IMR-90 (cell line): Measurements from ENCODE around the gene HMOX1. TPM values are rescaled to one million over a fixed set of nuclear protein-coding genes. Genes with fewer than 3 reads are reported as not detected.

ENCODE experiments used
- ATAC-seq: fragments of 200-7000 bp; cut with Tn5 transposase; 2 replicates; pipeline ENCODE4 v1.9.1; 2020; ENCODE audit warnings: low read depth, mild to moderate bottlenecking, moderate library complexity
- BruUV-seq: library from RNA; stranded (reverse); fragments of 400-500 nt; replicated peaks from 2 replicates; lab custom pipeline; 2021; lab: Mats Ljungman, UMichigan
- CTCF ChIA-PET: fragments of 300-600 bp; formaldehyde crosslinking; extraction: SDS; loops from one replicate; lab custom pipeline; 2021; ENCODE audit warnings: antibody characterized with exemption; lab: Yijun Ruan, JAX
- POLR2A ChIA-PET: fragments of 300-600 bp; sonication (Branson Sonifier 250); formaldehyde crosslinking; loops from one replicate; lab custom pipeline; 2022; ENCODE audit warnings: antibody characterized with exemption; ENCODE audit not compliant: unreplicated experiment; lab: Charles Lee
- DNase-seq: peaks from one replicate; pipeline ENCODE4 v3.0.0; 2013
- H2AFZ ChIP-seq: replicated peaks from 2 replicates; pipeline ENCODE3; 2013; ENCODE audit warnings: low read length, mild to moderate bottlenecking; ENCODE audit not compliant: poor library complexity
- H2AK5ac ChIP-seq: 2 replicates; pipeline ENCODE4 v1.6.1; 2013; ENCODE audit warnings: low read depth, low read length, inconsistent platforms
- H2AK9ac ChIP-seq: replicated peaks from 2 replicates; pipeline ENCODE3; 2013; ENCODE audit warnings: mild to moderate bottlenecking, low read depth, low read length, moderate library complexity; ENCODE audit not compliant: poor library complexity
- H2BK120ac ChIP-seq: 2 replicates; pipeline ENCODE4 v1.6.1; 2013; ENCODE audit warnings: low read depth, low read length, inconsistent platforms
- H2BK15ac ChIP-seq: 3 replicates; pipeline ENCODE4 v1.6.1; 2013; ENCODE audit warnings: low read depth, low read length, inconsistent platforms
- H2BK20ac ChIP-seq: 2 replicates; pipeline ENCODE4 v1.6.1; 2013; ENCODE audit warnings: low read depth, mild to moderate bottlenecking, inconsistent platforms, low read length, moderate library complexity
- H2BK5ac ChIP-seq: 2 replicates; pipeline ENCODE4 v1.6.1; 2013; ENCODE audit warnings: mild to moderate bottlenecking, low read depth, low read length, inconsistent platforms; ENCODE audit not compliant: poor library complexity, severe bottlenecking
- H3K14ac ChIP-seq: replicated peaks from 2 replicates; pipeline ENCODE4 v1.6.1; 2013; ENCODE audit warnings: low read depth, low read length, inconsistent platforms
- H3K18ac ChIP-seq: 2 replicates; pipeline ENCODE4 v1.6.1; 2013; ENCODE audit warnings: low read depth, low read length, control low read depth
- H3K23ac ChIP-seq: 2 replicates; pipeline ENCODE4 v1.6.1; 2013; ENCODE audit warnings: low read depth, low read length, inconsistent platforms
- H3K27ac ChIP-seq: 2 replicates; pipeline ENCODE4 v1.5.1; 2013; ENCODE audit warnings: mild to moderate bottlenecking, control low read depth, low read length; ENCODE audit not compliant: insufficient read depth
- H3K27me3 ChIP-seq: 2 replicates; pipeline ENCODE4 v1.6.1; 2013; ENCODE audit warnings: low read length; ENCODE audit not compliant: control insufficient read depth, insufficient read depth
- H3K36me3 ChIP-seq: 2 replicates; pipeline ENCODE4 v1.6.1; 2013; ENCODE audit warnings: low read length, mixed read lengths; ENCODE audit not compliant: control insufficient read depth, insufficient read depth
- H3K4ac ChIP-seq: 2 replicates; pipeline ENCODE4 v1.6.1; 2013; ENCODE audit warnings: low read depth, low read length, inconsistent platforms
- H3K4me1 ChIP-seq: 2 replicates; pipeline ENCODE4 v1.6.1; 2013; ENCODE audit warnings: low read length, mixed read lengths; ENCODE audit not compliant: control insufficient read depth, insufficient read depth
- H3K4me2 ChIP-seq: 2 replicates; pipeline ENCODE4 v1.6.1; 2013; ENCODE audit warnings: low read depth, mild to moderate bottlenecking, control low read depth, low read length, moderate library complexity
- H3K4me3 ChIP-seq: 2 replicates; pipeline ENCODE4 v1.5.1; 2013; ENCODE audit warnings: low read depth, mild to moderate bottlenecking, control low read depth, low read length, moderate library complexity; ENCODE audit not compliant: insufficient read depth
- H3K56ac ChIP-seq: 2 replicates; pipeline ENCODE4 v1.6.1; 2013; ENCODE audit warnings: low read length, inconsistent platforms; ENCODE audit not compliant: insufficient read depth; ENCODE audit errors: extremely low read depth
- H3K79me1 ChIP-seq, 2 experiments: 2 replicates each; pipeline ENCODE4 v1.6.1; 2013; ENCODE audit warnings: low read length in 2 of 2, inconsistent platforms in 1 of 2, low read depth in 1 of 2
- H3K9ac ChIP-seq: 2 replicates; pipeline ENCODE4 v1.6.1; 2013; ENCODE audit warnings: low read depth, low read length, control low read depth
- H3K9me1 ChIP-seq: 2 replicates; pipeline ENCODE4 v1.6.1; 2013; ENCODE audit warnings: low read length, inconsistent platforms; ENCODE audit not compliant: insufficient read depth
- H3K9me3 ChIP-seq: 2 replicates; pipeline ENCODE4 v1.6.1; 2013; ENCODE audit warnings: low read length; ENCODE audit not compliant: control insufficient read depth, insufficient read depth
- H4K20me1 ChIP-seq: 2 replicates; pipeline ENCODE4 v1.6.1; 2013; ENCODE audit warnings: low read length, inconsistent platforms; ENCODE audit not compliant: insufficient read depth
- H4K5ac ChIP-seq: 2 replicates; pipeline ENCODE4 v1.6.1; 2013; ENCODE audit warnings: mild to moderate bottlenecking, low read depth, low read length, control low read depth
- H4K8ac ChIP-seq, 2 experiments: 2 replicates each; pipeline ENCODE4 v1.6.1; 2013; ENCODE audit warnings: low read depth in 2 of 2, low read length in 2 of 2, control low read depth in 1 of 2, inconsistent platforms in 1 of 2
- H4K91ac ChIP-seq: 2 replicates; pipeline ENCODE4 v1.6.1; 2013; ENCODE audit warnings: low read depth, low read length, inconsistent platforms; ENCODE audit not compliant: insufficient read depth
- CEBPB ChIP-seq: IDR thresholded peaks from 2 replicates; pipeline ENCODE4 v1.6.1; 2012; ENCODE audit warnings: low read depth, low read length, improper control_type of control experiment
- CHD1 ChIP-seq: IDR thresholded peaks from 2 replicates; pipeline ENCODE4 v1.6.1; 2012; ENCODE audit warnings: low read depth, low read length, improper control_type of control experiment
- ELK1 ChIP-seq: fragments of 150-350 bp; IDR thresholded peaks from 2 replicates; pipeline ENCODE4 v1.6.1; 2016; ENCODE audit warnings: low read depth, mild to moderate bottlenecking, low read length, moderate library complexity, borderline replicate concordance
- FOS ChIP-seq: fragments of 150-350 bp; IDR thresholded peaks from 2 replicates; pipeline ENCODE4 v1.6.1; 2016; ENCODE audit warnings: low read depth, low read length
- MAFK ChIP-seq: IDR thresholded peaks from 2 replicates; pipeline ENCODE4 v1.6.1; 2012; ENCODE audit warnings: low read depth, low read length, improper control_type of control experiment
- MAZ ChIP-seq: IDR thresholded peaks from 2 replicates; pipeline ENCODE4 v1.6.1; 2012; ENCODE audit warnings: low read depth, mild to moderate bottlenecking, low read length, improper control_type of control experiment, moderate library complexity, borderline replicate concordance
- MXI1 ChIP-seq: IDR thresholded peaks from 2 replicates; pipeline ENCODE4 v1.6.1; 2012; ENCODE audit warnings: low read depth, mild to moderate bottlenecking, low read length, moderate library complexity, borderline replicate concordance
- NFE2L2 ChIP-seq: fragments of 150-350 bp; IDR thresholded peaks from 2 replicates; pipeline ENCODE4 v1.6.1; 2016; ENCODE audit warnings: low read depth, mild to moderate bottlenecking, low read length
- POLR2A ChIP-seq: IDR thresholded peaks from 2 replicates; pipeline ENCODE4 v1.6.1; 2012; ENCODE audit warnings: mild to moderate bottlenecking, low read depth, low read length
- RAD21 ChIP-seq: IDR thresholded peaks from 2 replicates; pipeline ENCODE4 v1.6.1; 2012; ENCODE audit warnings: low read length, improper control_type of control experiment
- RCOR1 ChIP-seq: IDR thresholded peaks from 2 replicates; pipeline ENCODE4 v1.6.1; 2012; ENCODE audit warnings: mild to moderate bottlenecking, low read length, improper control_type of control experiment; ENCODE audit not compliant: insufficient replicate concordance
- RFX5 ChIP-seq: IDR thresholded peaks from 2 replicates; pipeline ENCODE4 v1.8.0; 2012; ENCODE audit warnings: low read depth, mild to moderate bottlenecking, low read length, moderate library complexity
- SMC3 ChIP-seq: fragments of 150-350 bp; IDR thresholded peaks from 2 replicates; pipeline ENCODE4 v1.6.1; 2016; ENCODE audit warnings: low read depth, mild to moderate bottlenecking, antibody characterized with exemption, low read length, moderate library complexity
- USF2 ChIP-seq: fragments of 150-350 bp; IDR thresholded peaks from 2 replicates; pipeline ENCODE4 v1.6.1; 2017; ENCODE audit warnings: mild to moderate bottlenecking, antibody characterized with exemption, low read length, low read depth
- WGBS, 2 experiments: methylation state at CpG; one replicate each; pipeline versions ENCODE4 v1.1.5 to v1.1.7; 2013; ENCODE audit warnings: missing lambda C conversion rate in 2 of 2; ENCODE audit not compliant: insufficient read length in 1 of 2; ENCODE audit errors: extremely low coverage in 2 of 2; 5-methylcytosine and 5-hydroxymethylcytosine counted together
- dilution Hi-C: fragments of 300-500 bp; cut with HindIII; formaldehyde crosslinking; loops from one replicate; pipeline ENCODE4 v1.14.3; 2018; ENCODE audit warnings: low sequenced_read_pairs; ENCODE audit not compliant: unreplicated experiment
- in situ Hi-C: fragments of 300-500 bp; cut with MboI; formaldehyde crosslinking; loops from 3 replicates; pipeline ENCODE4 v1.14.3; 2019; ENCODE audit warnings: low sequenced_read_pairs, inconsistent platforms, mixed read lengths
- intact Hi-C: fragments of 100-400 bp; cut with micrococcal nuclease; formaldehyde crosslinking; loops from 2 replicates; pipeline ENCODE4 v1.10.0; 2022
- polyA plus RNA-seq, 3 experiments: library from polyadenylated mRNA; depleted of rRNA; stranded (reverse); fragments of >200 nt; gene quantifications; 2 replicates each; pipeline ENCODE4 v1.2.3, GENCODE V29; 2012; ENCODE audit warnings: low replicate concordance in 1 of 3
- total RNA-seq: library from RNA; depleted of rRNA; stranded (reverse); fragments of >200 nt; gene quantifications from 2 replicates; pipeline ENCODE4 v1.2.3, GENCODE V29; 2012

HMOX1 gene
- total and polyA plus RNA-seq, 2 of the 4 experiments (the other 2 are of a cell fraction) = 23.1 to 50.5 TPM

- H2BK5ac ChIP-seq = peak overlapping the region; percentile 86
- H3K18ac ChIP-seq = peak overlapping the region; percentile 98
- ChIA-PET CTCF (interaction anchor here (1.7 kb wide), 1 partner anchor 26 kb away, joined by 5 read pairs; no protein-coding TSS in a partner anchor), POLR2A (no interaction called here)
- peak overlapping the region; percentile 57 for H3K4me2 ChIP-seq
- peak overlapping the region; percentile 95 for H3K27ac ChIP-seq
- peak overlapping the region; percentile 64 for H3K56ac ChIP-seq
- dilution Hi-C loops = no loop called here
- H2BK20ac ChIP-seq = peak overlapping the region; percentile 90
- DNase-seq (peak; percentile 99), ATAC-seq (peak; percentile 59)
- no TSS peak for BruUV-seq
- H3K4me1 ChIP-seq = peaks cover 34% of the 10 kb centered on the region
- peak overlapping the region; percentile 100 for H2BK15ac ChIP-seq
- intact Hi-C loops = no loop called here
- in situ Hi-C loops = no loop called here
- H3K4ac ChIP-seq = peak overlapping the region; percentile 99
- peak overlapping the region; percentile 97 for H3K23ac ChIP-seq
- H3K9me1 ChIP-seq = peaks cover 19% of the 10 kb centered on the region; the same call in 1 of the 2 replicates
- no CpG with 5 or more reads among the region's 17 CpGs for WGBS, 2 experiments
- H3K14ac ChIP-seq = peak overlapping the region; percentile 98
- H2AK9ac ChIP-seq = peak overlapping the region; percentile 82
- H4K20me1 ChIP-seq = no peaks in the 10 kb centered on the region
- H4K91ac ChIP-seq = peak overlapping the region; percentile 99
- peak overlapping the region; percentile 91 for H2AFZ ChIP-seq
- no peaks in the 10 kb centered on the region for H3K27me3 ChIP-seq
- H2AK5ac ChIP-seq = peak overlapping the region; percentile 99
- no peaks in the 10 kb centered on the region for H3K36me3 ChIP-seq
- no peaks in the 10 kb centered on the region for H3K9me3 ChIP-seq
- peak overlapping the region; percentile 97 for H2BK120ac ChIP-seq
- H3K79me1 ChIP-seq = peaks cover 9 to 19% of the 10 kb centered on the region in 2 experiments
- H4K8ac ChIP-seq = peak overlapping the region; percentile 96 to 98
- peak overlapping the region; percentile 99 for H4K5ac ChIP-seq
- no peak overlapping the region for H3K4me3 ChIP-seq
- peak overlapping the region; percentile 70 for H3K9ac ChIP-seq
- TF ChIP-seq CEBPB = peak; percentile 95
- 0 out of 2 replicates have a peak, but pooled peaks have one; percentile 13 for TF ChIP-seq SMC3
- TF ChIP-seq ELK1 = no peak
- peak; percentile 52; the same call in 1 of the 2 replicates for TF ChIP-seq CHD1
- peak; percentile 91 for TF ChIP-seq MXI1
- no peak for TF ChIP-seq RFX5
- no peak for TF ChIP-seq RCOR1
- peak; percentile 74 for TF ChIP-seq FOS
- peak; percentile 39; the same call in 1 of the 2 replicates for TF ChIP-seq POLR2A
- TF ChIP-seq NFE2L2 = peak; percentile 100
- peak; percentile 99 for TF ChIP-seq MAFK
- TF ChIP-seq MAZ = peak; percentile 100
- TF ChIP-seq USF2 = no peak; the same call in 1 of the 2 replicates
- 0 out of 2 replicates have a peak, but pooled peaks have one; percentile 1 for TF ChIP-seq RAD21
Measured at GRCh38 chr22:35376728-35377472, 4.0 kb upstream of the HMOX1 start.
